ENCODE measurements around the gene B4GALT5.

Gene B4GALT5

GRCh38 chr20:49699200-49699992 is 14.3 kb downstream of the B4GALT5 start:
- DNase-seq = peak; percentile 70

- DNase-seq = no peak
Observed at GRCh38 chr20:49698477-49698876, 15.2 kb downstream of the B4GALT5 start.

DNA sequence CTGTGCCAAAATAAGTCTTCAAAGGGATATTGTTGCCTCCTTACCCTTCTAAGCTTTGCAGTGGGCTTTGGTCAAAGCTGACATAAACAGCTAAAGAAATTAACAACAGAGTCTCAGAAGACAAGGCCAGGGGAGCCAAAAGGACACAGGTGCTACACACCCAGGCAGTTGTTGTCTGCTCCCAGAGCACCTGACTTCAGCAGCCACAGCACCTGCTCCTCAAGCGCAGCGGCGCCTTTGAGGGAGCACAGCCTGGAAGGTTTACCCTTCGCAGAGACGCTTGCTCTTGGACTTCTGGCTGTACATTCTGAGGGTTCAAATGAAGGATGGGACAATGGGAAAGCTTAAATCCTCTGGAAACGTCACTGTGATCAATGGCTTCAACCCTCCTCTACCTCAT is 16.6 kb downstream of the B4GALT5 start:
- DNase-seq = no peak

GRCh38 chr20:49696594-49696993 is 17.1 kb downstream of the B4GALT5 start:
- no peak for DNase-seq

GRCh38 chr20:49695830-49696229 is 17.8 kb downstream of the B4GALT5 start:
- DNase-seq = no peak

- DNase-seq = no peak
Observed at GRCh38 chr20:49694450-49695071, 19.1 kb downstream of the B4GALT5 start.

- DNase-seq = no peak
Observed at GRCh38 chr20:49693435-49694171, 20.1 kb downstream of the B4GALT5 start.

DNA sequence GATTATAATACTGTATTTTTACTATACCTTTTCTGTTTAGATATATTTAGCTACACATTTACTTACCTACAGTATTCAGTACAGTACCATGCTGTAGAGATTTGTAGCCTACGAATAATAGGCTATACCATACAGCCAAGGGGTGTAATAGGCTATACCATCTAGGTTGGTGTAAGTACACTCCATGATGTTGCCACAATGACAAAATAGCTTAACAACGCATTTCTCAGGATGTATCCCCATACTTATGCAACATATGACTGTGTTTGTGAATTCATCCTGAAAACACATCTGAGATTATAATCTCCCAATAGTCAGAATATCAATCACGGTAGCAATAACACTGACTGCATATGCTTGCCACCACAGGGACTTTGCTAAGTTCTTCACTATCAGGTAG is 20.7 kb downstream of the B4GALT5 start:
- no peak for DNase-seq

- no peak for DNase-seq
Observed at GRCh38 chr20:49691818-49692568, 21.7 kb downstream of the B4GALT5 start.

DNA sequence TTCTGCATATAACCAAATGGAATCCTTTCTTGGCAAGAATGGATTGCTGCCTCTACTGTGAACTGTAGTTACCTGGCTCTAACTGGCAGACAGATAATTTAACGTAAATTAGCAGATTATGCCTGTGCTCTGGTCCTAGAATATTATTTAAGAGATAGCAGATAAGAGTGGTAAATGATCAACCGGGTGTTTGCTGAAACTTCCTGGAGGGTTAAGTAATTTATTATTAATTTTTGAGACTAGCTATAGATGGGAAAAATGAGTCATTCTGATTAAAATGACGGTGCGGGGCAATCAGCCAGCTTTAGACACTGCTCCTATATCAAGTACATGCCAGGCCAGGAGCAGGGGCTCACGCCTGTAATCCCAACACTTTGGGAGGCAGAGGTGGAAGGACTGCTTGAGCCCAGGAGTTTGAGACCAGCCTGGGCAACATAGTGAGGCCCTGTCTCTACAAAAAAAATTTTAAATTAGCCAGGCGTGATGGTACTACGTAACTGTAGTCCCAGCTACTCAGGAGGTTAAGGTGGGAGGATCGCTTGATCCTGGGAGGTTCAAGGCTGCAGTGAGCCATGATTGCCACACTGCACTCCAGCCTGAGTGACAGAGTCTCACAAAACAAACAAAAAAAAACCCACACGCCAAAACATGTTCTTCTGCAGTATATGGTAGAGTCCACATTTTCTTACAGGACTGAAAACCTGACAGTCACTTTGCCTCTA is 22.6 kb downstream of the B4GALT5 start:
- no peak for DNase-seq

DNA sequence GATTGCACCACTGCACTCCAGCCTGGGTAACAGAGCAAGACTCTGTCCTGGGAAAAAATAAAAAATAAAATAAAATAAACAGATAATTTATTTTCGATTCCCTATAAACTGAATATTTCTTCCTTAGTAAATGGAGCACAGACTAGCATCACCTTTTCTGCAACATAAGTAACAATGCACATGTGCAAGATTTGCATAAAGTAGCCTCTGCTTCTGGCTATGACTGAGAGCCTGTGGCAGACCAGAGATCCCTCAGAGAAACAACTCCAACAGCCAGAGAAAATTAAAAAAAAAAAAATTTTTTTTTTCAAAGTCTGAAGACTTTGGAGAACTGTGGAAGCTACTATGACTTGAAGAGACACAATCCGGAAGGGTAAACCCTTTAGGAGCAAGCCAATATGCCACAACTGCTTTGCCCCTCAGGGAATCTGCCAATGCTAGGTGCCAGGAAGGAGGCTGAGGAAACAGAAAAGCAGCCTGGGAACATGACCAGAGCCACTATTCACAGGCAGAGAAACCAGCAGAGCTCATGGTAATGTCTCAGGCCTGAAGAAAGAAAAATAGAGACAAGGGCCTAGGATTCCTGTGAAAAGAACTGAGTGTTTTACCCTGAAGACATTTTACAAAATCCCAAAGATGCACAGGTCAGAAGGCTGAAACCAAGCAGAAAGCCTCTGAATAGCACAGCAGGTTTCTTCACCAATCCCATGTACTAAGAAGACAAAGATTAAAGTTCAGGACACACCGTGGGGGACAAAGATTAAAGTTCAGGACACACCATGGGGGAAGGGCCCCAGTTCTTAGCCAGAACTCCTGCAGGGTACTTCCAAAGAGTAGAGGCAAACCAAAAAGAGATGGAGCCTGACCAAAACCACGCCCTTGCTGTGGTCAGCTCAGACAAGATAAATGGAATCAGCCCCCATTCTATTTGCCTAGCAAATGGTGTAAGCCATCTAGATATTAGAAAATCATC is 25.8 kb downstream of the B4GALT5 start:
- no peak for DNase-seq

- DNase-seq = no peak
Observed at GRCh38 chr20:49685809-49686208, 27.9 kb downstream of the B4GALT5 start.

- no peak for DNase-seq
Observed at GRCh38 chr20:49685161-49685601, 28.5 kb downstream of the B4GALT5 start.

DNA sequence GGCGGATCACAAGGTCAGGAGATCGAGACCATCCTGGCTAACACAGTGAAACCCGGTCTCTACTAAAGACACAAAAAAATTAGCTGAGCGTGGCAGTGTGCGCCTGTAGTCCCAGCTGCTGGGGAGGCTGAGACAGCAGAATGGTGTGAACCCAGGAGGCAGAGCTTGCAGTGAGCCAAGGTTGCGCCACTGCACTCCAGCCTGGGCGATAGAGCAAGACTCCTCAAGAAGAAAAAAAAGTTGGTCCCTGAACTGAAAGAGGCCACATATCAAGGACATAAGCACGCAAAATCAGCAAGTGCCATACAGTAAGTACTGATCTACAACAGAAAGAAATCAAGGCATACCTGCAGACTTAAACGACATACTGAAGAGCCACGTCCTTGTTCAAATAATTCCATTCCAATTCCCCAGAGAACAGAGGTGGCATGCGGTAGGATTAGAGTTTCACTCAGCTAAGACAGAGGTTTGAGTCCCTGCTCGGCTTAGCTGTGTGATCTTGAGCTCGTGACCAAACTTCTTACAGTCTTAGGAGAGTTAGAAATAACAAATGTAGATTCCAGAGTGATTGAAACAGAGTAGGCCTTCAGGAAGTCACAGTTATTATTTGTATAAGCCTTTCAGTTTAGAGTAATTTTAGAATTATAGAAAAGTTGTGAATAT is 29.2 kb downstream of the B4GALT5 start:
- DNase-seq = no peak

- no peak for DNase-seq
Observed at GRCh38 chr20:49682798-49683197, 30.9 kb downstream of the B4GALT5 start.

GRCh38 chr20:49682278-49682677 is 31.4 kb downstream of the B4GALT5 start:
- no peak for DNase-seq

DNA sequence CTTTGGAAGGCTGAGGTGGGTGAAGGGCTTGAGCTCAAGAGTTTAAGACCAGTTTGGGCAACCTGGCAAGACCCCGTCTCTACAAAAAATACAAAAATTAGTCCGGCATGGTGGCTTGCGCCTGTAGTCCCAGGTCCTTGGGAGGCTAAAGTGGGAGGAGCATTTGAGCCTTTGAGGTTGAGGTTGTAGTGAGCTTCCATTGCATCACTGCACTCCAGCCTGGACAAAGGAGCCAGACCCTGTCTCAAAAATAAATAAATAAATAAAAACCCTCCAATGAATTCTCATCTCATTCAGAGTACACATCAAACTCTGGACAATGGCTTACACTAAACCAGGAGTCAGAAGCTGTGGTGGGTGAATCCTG is 31.8 kb downstream of the B4GALT5 start:
- DNase-seq = no peak

GRCh38 chr20:49680484-49680883 is 33.2 kb downstream of the B4GALT5 start:
- DNase-seq = no peak

GRCh38 chr20:49679634-49680033 is 34.0 kb downstream of the B4GALT5 start:
- no peak for DNase-seq
